Measurements from ENCODE around the gene NPFF.

- no peak for TF ChIP-seq CTCF (IDR thresholded peaks at IDR 0.05)
- TF ChIP-seq POLR2A (IDR thresholded peaks at IDR 0.05): no peak
Observed at GRCh38 chr12:53466640-53467039, 40.6 kb downstream of the NPFF start.

Data from body of pancreas (tissue), 4 donors.